Measurements from ENCODE around the gene SEC31B. TPM values are rescaled to one million over a fixed set of nuclear protein-coding genes. Genes with fewer than 3 reads are reported as not detected.

The SEC31B gene
- total RNA-seq, 1 donor from 2014 or later: 2.4 TPM

DNA sequence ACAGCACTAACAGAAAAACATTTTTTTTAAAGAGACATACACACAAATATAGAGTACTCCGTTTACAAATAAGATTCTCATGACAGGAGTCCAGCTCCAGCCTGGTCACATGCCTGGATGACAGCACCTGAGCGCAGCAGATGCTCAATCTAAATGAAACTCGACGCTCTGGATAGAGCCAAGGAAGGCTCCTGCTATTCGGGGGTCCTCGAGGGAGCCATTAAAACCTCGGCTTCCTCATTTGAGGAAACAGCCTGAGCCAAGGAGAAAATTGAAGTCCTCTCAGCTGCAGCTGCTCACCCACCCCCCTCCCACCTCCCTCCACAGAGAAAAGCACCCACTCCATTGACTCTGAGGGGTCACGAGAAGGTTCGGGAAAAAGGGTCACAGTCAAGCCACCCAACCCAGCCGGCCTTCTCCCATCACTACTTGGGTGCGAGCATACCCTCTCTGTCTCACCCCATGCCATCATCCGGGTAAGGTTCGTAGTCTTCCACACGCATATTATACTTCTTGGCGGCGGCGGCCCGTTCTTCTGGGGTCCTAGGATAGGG lies 9.3 kb upstream of the SEC31B start:
- no peak for DNase-seq (ENCODE audit: low read depth, low spot score)

GRCh38 chr10:100528123-100528886 lies 8.6 kb upstream of the SEC31B start:
- DNase-seq (ENCODE audit: low read depth, low spot score): no peak

DNA sequence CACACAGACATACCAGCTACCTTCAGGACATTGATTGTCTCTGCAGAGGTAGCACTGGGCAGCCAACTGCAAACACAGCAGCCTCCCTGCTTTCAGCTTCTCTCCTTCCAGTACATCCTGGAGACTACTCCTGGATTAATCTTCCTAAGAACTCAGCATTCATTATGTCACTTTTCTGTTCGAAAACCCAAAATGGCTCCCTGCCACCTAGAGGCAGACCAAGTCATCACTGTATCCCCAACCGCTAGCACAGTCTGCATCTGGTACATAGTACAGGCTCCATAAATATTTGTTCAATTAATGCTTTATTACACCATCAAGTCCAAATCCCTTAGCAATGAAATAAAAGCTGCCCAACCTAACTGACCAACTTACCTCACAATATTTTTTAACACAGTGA lies 5.0 kb upstream of the SEC31B start:
- no peak for DNase-seq (ENCODE audit: low read depth, low spot score)

DNA sequence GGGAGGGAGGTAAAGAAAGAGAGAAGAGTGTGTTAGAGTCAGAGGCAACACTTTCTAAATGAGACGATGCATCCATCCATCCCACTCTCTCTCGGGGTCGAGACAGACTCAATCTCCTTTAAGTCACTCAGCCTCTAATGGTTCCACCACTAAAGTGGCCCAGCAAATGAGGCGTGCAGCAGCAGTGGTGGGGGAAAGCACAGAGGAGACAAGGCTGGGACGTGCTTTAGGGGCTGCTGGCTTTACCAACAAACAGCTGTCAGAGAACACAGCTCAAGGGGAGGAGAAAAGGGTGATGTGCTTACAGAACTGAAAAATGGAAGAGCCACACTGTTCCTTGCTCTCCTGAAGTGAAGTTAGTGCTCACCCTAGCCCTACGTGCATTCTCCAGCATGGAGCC lies 4.5 kb upstream of the SEC31B start:
- no peak for DNase-seq (ENCODE audit: low read depth, low spot score)

DNA sequence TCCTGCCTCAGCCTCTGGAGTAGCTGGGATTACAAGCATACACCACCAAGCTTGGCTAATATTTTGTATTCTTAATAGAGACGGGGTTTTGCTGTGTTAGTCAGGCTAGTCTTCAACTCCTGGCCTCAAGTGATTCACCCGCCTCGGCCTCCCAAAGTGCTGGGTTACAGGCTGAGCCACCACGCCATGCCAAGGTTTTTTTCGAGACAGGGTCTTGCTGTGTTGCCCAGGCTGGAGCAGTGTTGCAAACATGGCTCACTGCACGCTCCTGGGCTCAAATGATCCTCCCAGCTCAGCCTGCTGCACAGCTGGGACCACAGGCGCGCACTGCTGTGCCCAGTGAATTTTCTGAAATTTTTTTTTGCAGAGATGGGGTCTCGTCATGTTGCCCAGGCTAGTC lies 3.3 kb upstream of the SEC31B start:
- no peak for DNase-seq (ENCODE audit: low read depth, low spot score)

GRCh38 chr10:100522107-100522801 lies 2.6 kb upstream of the SEC31B start:
- no peak for DNase-seq (ENCODE audit: low read depth, low spot score)

GRCh38 chr10:100520811-100521210 lies 1.1 kb upstream of the SEC31B start:
- DNase-seq (ENCODE audit: low read depth, low spot score): no peak

DNA sequence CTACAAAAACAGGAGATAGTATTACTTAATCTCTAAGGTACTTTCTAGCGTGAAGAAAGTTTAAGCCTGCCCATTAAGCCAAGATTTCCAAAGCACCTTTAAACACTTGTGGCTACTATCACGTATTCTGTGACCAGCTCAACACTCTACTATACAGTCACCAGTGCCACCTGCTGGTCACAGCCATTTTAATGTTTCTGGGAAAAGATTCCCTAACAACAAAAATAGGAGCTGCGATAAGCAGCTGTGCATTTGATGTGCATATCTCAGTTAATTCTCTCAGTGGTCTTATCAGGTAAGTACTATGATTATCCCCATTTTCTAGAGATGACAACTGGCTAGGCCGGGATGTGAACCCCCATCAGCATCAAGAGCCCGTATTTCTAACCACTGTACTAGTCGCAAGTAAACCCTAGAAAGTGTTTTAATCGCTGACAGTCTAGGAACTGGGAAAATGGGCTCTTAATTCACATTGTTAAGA lies 860 bp downstream of the SEC31B start:
- no peak for DNase-seq (ENCODE audit: low read depth, low spot score)

- DNase-seq (ENCODE audit: low read depth, low spot score): no peak
Measured at GRCh38 chr10:100516847-100517246, 2.8 kb downstream of the SEC31B start.

GRCh38 chr10:100515612-100516011 lies 4.0 kb downstream of the SEC31B start:
- no peak for DNase-seq (ENCODE audit: low read depth, low spot score)

GRCh38 chr10:100510533-100511308 lies 8.9 kb downstream of the SEC31B start:
- no peak for DNase-seq (ENCODE audit: low read depth, low spot score)

GRCh38 chr10:100509241-100509840 lies 10.3 kb downstream of the SEC31B start:
- DNase-seq (ENCODE audit: low read depth, low spot score): no peak

- DNase-seq (ENCODE audit: low read depth, low spot score): no peak
Measured at GRCh38 chr10:100508691-100509150, 10.9 kb downstream of the SEC31B start.

DNA sequence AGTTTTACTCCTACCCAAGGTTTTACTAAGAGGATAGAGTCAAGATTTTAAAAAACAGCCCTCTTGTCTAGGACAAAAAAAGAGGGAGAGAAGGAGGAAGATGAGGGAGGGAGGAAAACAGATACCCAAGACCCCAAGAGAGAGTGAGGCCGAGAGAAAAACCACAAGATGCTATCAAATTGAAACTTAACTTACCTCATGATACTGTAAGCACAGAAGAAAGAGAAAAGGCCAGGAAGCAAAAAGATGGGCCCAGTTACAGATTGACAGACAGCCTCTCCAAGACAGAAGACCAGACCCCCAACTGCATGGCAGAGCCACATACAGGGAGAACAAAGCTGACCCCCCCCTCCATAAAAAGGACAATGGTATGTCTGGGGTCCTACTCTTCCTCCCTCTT lies 11.4 kb downstream of the SEC31B start:
- DNase-seq (ENCODE audit: low read depth, low spot score): no peak

- no peak for DNase-seq (ENCODE audit: low read depth, low spot score)
Measured at GRCh38 chr10:100507357-100507732, 12.3 kb downstream of the SEC31B start.

GRCh38 chr10:100506596-100507356 lies 12.9 kb downstream of the SEC31B start:
- no peak for DNase-seq (ENCODE audit: low read depth, low spot score)

- no peak for DNase-seq (ENCODE audit: low read depth, low spot score)
Measured at GRCh38 chr10:100505164-100505563, 14.5 kb downstream of the SEC31B start.

DNA sequence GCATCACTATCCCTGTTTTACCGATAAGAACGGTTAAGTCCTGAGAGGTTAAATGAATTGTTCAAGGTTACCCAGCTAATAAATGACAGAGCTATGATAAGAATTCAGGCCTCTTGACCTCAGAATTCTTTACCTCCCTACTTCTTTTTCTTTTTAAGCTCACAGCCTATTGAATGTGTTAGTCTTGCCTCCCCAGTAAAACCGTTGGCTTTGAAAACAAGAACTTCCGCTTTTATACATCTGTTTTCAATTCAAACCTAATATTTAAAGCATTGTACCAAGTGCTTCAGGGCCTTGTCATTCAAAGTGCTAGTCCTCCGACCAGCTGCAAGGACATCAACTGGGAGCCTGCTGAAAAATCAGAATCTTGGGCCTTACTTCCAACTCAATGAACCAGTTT lies 15.6 kb downstream of the SEC31B start:
- DNase-seq (ENCODE audit: low read depth, low spot score): no peak

DNA sequence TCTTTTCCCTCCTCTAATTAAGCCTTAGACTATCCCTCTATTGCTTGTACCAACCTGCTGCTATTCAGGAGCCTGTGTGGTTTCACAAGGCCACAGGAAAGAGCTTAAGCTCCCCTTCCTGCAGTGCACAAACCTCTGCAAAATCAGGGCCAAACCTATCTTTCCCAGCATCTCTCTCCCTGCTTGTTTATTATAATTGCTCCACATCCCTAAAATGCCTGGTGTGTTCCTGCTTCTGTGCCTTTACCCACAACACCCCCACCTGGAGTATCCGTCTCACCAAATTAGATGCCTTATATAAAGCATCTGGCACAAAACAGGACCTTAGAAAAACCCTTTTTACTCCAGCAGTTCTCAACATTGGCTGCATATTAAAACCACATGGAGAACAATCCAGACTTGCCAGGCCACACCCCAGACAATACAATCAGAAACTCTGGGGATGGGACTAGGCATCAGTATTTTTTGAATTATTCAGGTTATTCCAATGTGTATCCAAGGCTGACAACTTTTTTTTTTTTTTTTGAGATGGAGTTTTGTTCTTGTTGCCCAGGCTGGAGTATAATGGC lies 16.7 kb downstream of the SEC31B start:
- DNase-seq (ENCODE audit: low read depth, low spot score): no peak

DNA sequence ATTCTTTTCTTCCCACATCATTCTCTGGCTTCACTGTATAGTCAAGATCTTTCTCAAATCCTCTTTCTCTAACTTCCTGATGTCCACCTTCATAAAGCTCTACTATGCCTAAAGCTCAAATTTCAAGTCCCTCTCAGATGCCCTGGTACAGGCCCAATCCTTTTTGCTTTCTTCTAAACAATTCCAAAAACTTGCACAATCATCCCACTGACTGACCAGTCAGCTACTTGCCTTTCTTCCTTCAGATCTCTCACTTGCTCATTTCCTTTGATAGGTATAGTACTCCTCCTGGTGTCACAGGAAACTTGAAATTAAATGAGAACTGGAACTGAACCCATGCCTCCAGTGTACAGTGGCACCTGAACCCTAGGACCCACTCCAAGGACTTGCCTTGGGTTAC lies 18.2 kb downstream of the SEC31B start:
- DNase-seq (ENCODE audit: low read depth, low spot score): no peak
